Endothelial cell of coronary artery (primary cell): Measurements from ENCODE around the gene SALL4. TPM values are rescaled to one million over a fixed set of nuclear protein-coding genes. Genes with fewer than 3 reads are reported as not detected.

Experiments
- total RNA-seq: library from RNA; depleted of rRNA; stranded (reverse); fragments of >200 nt; gene quantifications from 2 replicates; pipeline ENCODE4 v1.2.3, GENCODE V29; 2014

SALL4 gene
- under 0.01 TPM in 2 replicates for total RNA-seq

DNA sequence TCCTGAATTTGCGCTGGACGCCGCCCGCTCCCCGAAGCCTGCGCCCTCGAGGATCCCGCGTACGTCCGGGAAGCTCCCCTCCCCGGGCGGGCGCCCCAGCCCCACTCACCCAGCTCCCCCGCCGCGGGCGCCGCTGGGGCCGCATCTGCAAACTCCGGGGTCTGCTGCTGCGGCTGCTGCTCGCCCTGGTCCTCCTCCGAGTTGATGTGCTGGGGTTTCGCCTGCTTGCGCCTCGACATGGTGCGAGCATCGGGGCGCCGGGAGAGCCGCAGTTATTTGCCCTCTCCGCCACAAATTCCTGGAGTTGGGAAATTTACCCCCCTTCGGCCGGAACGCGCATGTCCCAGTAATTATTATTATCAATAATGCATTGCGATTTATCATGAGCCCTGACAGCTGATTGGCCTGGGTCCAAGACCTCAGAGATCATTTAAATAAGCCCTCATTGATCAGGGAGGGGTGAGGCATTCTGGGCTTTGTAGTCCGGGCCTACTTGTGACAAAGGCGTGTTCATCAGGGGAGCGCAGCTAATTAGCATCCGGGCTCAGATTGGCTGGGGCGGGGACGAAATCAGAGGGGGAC lies at the start of gene SALL4:
SALL4 (minus strand) TSS at position 352 of the 582 bp plus-strand sequence; CDS start at position 239, 113 bp downstream.

DNA sequence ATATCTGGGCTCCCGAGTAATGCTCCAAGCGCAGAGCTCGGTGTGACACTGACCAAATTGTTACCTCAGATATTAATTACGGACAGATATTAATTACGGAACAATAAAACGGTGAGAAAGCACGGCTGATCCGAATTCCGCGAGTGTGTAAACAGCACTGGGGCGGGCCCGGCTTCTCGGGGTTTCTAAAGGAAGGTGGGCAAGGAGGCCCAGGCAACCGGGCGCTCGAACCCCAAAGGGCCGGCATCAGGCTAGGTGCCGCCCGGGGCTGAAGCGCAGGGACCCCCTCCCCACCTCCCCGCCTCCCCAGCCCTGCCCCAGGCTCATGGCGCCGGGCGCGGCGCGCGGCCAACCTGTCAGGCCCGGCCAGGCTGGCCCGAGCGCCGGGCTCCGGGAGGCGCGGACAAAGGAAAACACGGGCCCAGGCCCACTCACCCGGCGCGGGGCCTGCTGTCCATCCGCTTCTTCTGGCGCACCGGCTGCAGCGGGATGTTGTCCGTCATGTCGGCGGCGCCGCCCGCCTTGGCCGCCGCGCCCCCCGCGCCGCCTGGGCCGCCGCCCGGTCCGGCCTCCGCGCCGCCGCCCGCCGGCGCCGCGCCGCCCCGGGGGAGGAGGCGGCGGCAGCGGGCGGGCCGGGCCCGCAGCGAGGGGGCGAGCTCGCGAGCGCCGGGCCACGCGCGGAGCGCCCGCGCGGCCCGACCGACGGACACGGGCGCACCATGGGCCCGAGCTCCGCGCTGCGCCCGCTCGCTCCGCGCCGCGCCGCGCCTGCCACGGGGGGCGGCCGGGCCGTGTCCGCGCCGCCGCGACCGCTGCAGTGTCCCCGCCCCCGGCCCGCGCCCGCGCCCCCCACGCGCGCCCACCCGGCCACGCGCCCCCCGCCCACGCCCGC lies 34.2 kb downstream of the SALL4 start, which contains the start of gene ATP9A:
ATP9A (minus strand) TSS at position 524 of the 892 bp plus-strand sequence; CDS start at position 503, 21 bp downstream.

Other genes with a start within 250 kb of the SALL4 start
- gene ATP9A, start 34.1 kb downstream of the SALL4 start, total RNA-seq = 21.2 and 21.8 TPM in 2 replicates